ENCODE results near the gene TAS2R39.

- TF ChIP-seq CTCF (IDR thresholded peaks at IDR 0.05 in 4 of 5, conservative IDR thresholded peaks at IDR 0.05 in 1 of 5) (no peak), POLR2A (IDR thresholded peaks at IDR 0.05) (no peak)
Observed at GRCh38 chr7:143202161-143202560, 18.9 kb downstream of the TAS2R39 start.

Data from gastrocnemius medialis (tissue), 4 donors.